ENCODE data around the gene SLC39A2. TPM values are rescaled to one million over a fixed set of nuclear protein-coding genes. Genes with fewer than 3 reads are reported as not detected.

The SLC39A2 gene
- total and polyA plus RNA-seq, 2 donors from 2014 or later = not detected

- H3K27ac ChIP-seq (ENCODE audit: low read depth in 2 of 2, low read length in 2 of 2) = peak overlapping the region in 1 of 2 donors; percentile 30
- no peak for TF ChIP-seq CTCF (IDR thresholded peaks at IDR 0.05; ENCODE audit: borderline replicate concordance, extremely low read depth, insufficient read depth)
- H3K4me1 ChIP-seq (ENCODE audit: control insufficient read depth in 2 of 3, insufficient read depth in 2 of 3, low read depth in 1 of 3, low read length in 3 of 3) = peaks cover 7 to 16% (median 11%) of the 10 kb centered on the region in 3 donors
- H3K9ac ChIP-seq (ENCODE audit: low read length in 3 of 3) = no peak overlapping the region
- intact Hi-C loops (cut with DNase I) = no loop called here
- H3K36me3 ChIP-seq (ENCODE audit: control insufficient read depth in 2 of 3, insufficient read depth in 3 of 3, low read length in 3 of 3) = no peaks in the 10 kb centered on the region
- H3K4me3 ChIP-seq (ENCODE audit: low read length in 3 of 3) = no peak overlapping the region
- FAIRE-seq = no peak
- DNase-seq = no peak
- no peaks in the 10 kb centered on the region for H3K27me3 ChIP-seq (ENCODE audit: control insufficient read depth, insufficient read depth, low read length)
- H3K9me3 ChIP-seq (ENCODE audit: control insufficient read depth in 2 of 3, insufficient read depth in 1 of 3, low read length in 3 of 3) = no peaks in the 10 kb centered on the region
Observed at GRCh38 chr14:21036751-21037150, 37.7 kb downstream of the SLC39A2 start.

GRCh38 chr14:21037156-21037555 lies 38.1 kb downstream of the SLC39A2 start:
- DNase-seq (no peak), FAIRE-seq (no peak)
- H3K9me3 ChIP-seq (ENCODE audit: control insufficient read depth in 2 of 3, insufficient read depth in 1 of 3, low read length in 3 of 3) = no peaks in the 10 kb centered on the region
- peak overlapping the region in 1 of 2 donors; percentile 30 for H3K27ac ChIP-seq (ENCODE audit: low read depth in 2 of 2, low read length in 2 of 2)
- intact Hi-C loops (cut with DNase I) = no loop called here
- H3K27me3 ChIP-seq (ENCODE audit: control insufficient read depth, insufficient read depth, low read length) = no peaks in the 10 kb centered on the region
- TF ChIP-seq CTCF (IDR thresholded peaks at IDR 0.05; ENCODE audit: borderline replicate concordance, extremely low read depth, insufficient read depth) = no peak
- H3K4me3 ChIP-seq (ENCODE audit: low read length in 3 of 3) = no peak overlapping the region
- no peak overlapping the region for H3K9ac ChIP-seq (ENCODE audit: low read length in 3 of 3)
- peaks cover 7 to 17% (median 11%) of the 10 kb centered on the region in 3 donors for H3K4me1 ChIP-seq (ENCODE audit: control insufficient read depth in 2 of 3, insufficient read depth in 2 of 3, low read depth in 1 of 3, low read length in 3 of 3)
- H3K36me3 ChIP-seq (ENCODE audit: control insufficient read depth in 2 of 3, insufficient read depth in 3 of 3, low read length in 3 of 3) = no peaks in the 10 kb centered on the region

- H3K27me3 ChIP-seq (ENCODE audit: control insufficient read depth, insufficient read depth, low read length) = no peaks in the 10 kb centered on the region
- FAIRE-seq = no peak
- DNase-seq = peak; percentile 65 to 88 (median 77)
Observed at GRCh38 chr14:21038441-21039422, 39.6 kb downstream of the SLC39A2 start.

More at GRCh38 chr14:21038441-21039422, 39.6 kb downstream of the SLC39A2 start:
- peaks cover 7 to 33% (median 21%) of the 10 kb centered on the region in 3 donors for H3K4me1 ChIP-seq (ENCODE audit: control insufficient read depth in 2 of 3, insufficient read depth in 2 of 3, low read depth in 1 of 3, low read length in 3 of 3)
- H3K36me3 ChIP-seq (ENCODE audit: control insufficient read depth in 2 of 3, insufficient read depth in 3 of 3, low read length in 3 of 3) = no peaks in the 10 kb centered on the region
- intact Hi-C loops (cut with DNase I) = no loop called here
- no peaks in the 10 kb centered on the region for H3K9me3 ChIP-seq (ENCODE audit: control insufficient read depth in 2 of 3, insufficient read depth in 1 of 3, low read length in 3 of 3)
- peak overlapping the region in 1 of 3 donors; percentile 7 for H3K4me3 ChIP-seq (ENCODE audit: low read length in 3 of 3)
- peak overlapping the region; percentile 47 to 69 for H3K27ac ChIP-seq (ENCODE audit: low read depth in 2 of 2, low read length in 2 of 2)
- peak overlapping the region in 2 of 3 donors; percentile 17 to 28 for H3K9ac ChIP-seq (ENCODE audit: low read length in 3 of 3)
- TF ChIP-seq CTCF (IDR thresholded peaks at IDR 0.05; ENCODE audit: borderline replicate concordance, extremely low read depth, insufficient read depth) = no peak
